Liver (tissue), 9 donors: Measurements from ENCODE around the gene ZNF211. TPM values are rescaled to one million over a fixed set of nuclear protein-coding genes. Genes with fewer than 3 reads are reported as not detected.

ENCODE experiments used
- DNase-seq: peaks from one replicate; pipeline ENCODE4 v3.0.0-alpha.2; 2017; ENCODE audit warnings: low spot score
- H3K27ac ChIP-seq, 2 donors: one replicate each; pipeline ENCODE4 v1.7.0; 2013; ENCODE audit warnings: inconsistent platforms in 2 of 2, low read length in 2 of 2, control low read depth in 1 of 2, low read depth in 1 of 2, mild to moderate bottlenecking in 1 of 2
- H3K27me3 ChIP-seq, 4 donors: one replicate each; pipeline versions ENCODE4 v1.6.1 to v1.7.0; 2013; ENCODE audit warnings: low read length in 3 of 4, inconsistent platforms in 1 of 4, mild to moderate bottlenecking in 1 of 4, moderate library complexity in 1 of 4; ENCODE audit not compliant: control insufficient read depth in 4 of 4, insufficient read depth in 4 of 4
- H3K36me3 ChIP-seq, 4 donors: one replicate each; pipeline versions ENCODE4 v1.6.1 to v1.7.0; 2013; ENCODE audit warnings: low read length in 3 of 4, mild to moderate bottlenecking in 3 of 4, low read depth in 1 of 4, moderate library complexity in 1 of 4; ENCODE audit not compliant: control insufficient read depth in 4 of 4, insufficient read depth in 3 of 4
- H3K4me1 ChIP-seq, 4 donors: one replicate each; pipeline versions ENCODE4 v1.6.1 to v1.7.0; 2013; ENCODE audit warnings: low read length in 3 of 4, mild to moderate bottlenecking in 3 of 4, moderate library complexity in 1 of 4; ENCODE audit not compliant: control insufficient read depth in 4 of 4, insufficient read depth in 4 of 4
- H3K4me3 ChIP-seq, 3 donors: one replicate each; pipeline versions ENCODE4 v1.6.1 to v1.7.0; 2013; ENCODE audit warnings: low read length in 3 of 3, control low read depth in 1 of 3, low read depth in 1 of 3, mild to moderate bottlenecking in 1 of 3
- H3K9ac ChIP-seq, 2 donors: one replicate each; pipeline ENCODE4 v1.7.0; 2013; ENCODE audit warnings: low read length in 2 of 2, mild to moderate bottlenecking in 2 of 2, moderate library complexity in 2 of 2, control low read depth in 1 of 2, low read depth in 1 of 2
- H3K9me3 ChIP-seq, 4 donors: one replicate each; pipeline versions ENCODE4 v1.6.1 to v1.7.0; 2013; ENCODE audit warnings: low read length in 3 of 4; ENCODE audit not compliant: control insufficient read depth in 4 of 4
- ATF3 ChIP-seq: IDR thresholded peaks from 2 replicates; pipeline ENCODE4 v1.6.1; 2016; ENCODE audit warnings: antibody characterized with exemption
- CTCF ChIP-seq: fragments of 150-350 bp; IDR thresholded peaks from 2 replicates; pipeline ENCODE4 v1.5.1; 2017; ENCODE audit warnings: improper control_type of control experiment, low read depth, low read length; ENCODE audit not compliant: missing input control
- EGR1 ChIP-seq, 2 donors: IDR thresholded peaks; 2 replicates each; pipeline ENCODE4 v1.6.1; 2016 to 2018; ENCODE audit warnings: antibody characterized with exemption in 2 of 2, low read depth in 2 of 2
- FOXA2 ChIP-seq: IDR thresholded peaks from 2 replicates; pipeline ENCODE4 v1.6.1; 2016; ENCODE audit warnings: antibody characterized with exemption
- GABPA ChIP-seq, 2 donors: IDR thresholded peaks in 1 of 2; conservative IDR thresholded peaks in 1 of 2; 2 replicates each; pipeline ENCODE4 v1.6.1; 2016; ENCODE audit warnings: antibody characterized with exemption in 2 of 2, mild to moderate bottlenecking in 1 of 2, moderate library complexity in 1 of 2
- HNF4A ChIP-seq, 2 donors: conservative IDR thresholded peaks; 2 replicates each; pipeline ENCODE4 v1.6.1; 2016; ENCODE audit warnings: antibody characterized with exemption in 2 of 2, mild to moderate bottlenecking in 2 of 2
- HNF4G ChIP-seq: IDR thresholded peaks from 2 replicates; pipeline ENCODE4 v1.6.1; 2016; ENCODE audit warnings: antibody characterized with exemption
- JUND ChIP-seq, 2 donors: IDR thresholded peaks; 2 replicates each; pipeline ENCODE4 v1.6.1; 2016; ENCODE audit warnings: antibody characterized with exemption in 2 of 2
- MAX ChIP-seq: IDR thresholded peaks from 2 replicates; pipeline ENCODE4 v1.6.1; 2016; ENCODE audit warnings: antibody characterized with exemption
- NR2F2 ChIP-seq: IDR thresholded peaks from 2 replicates; pipeline ENCODE4 v1.6.1; 2016; ENCODE audit warnings: antibody characterized with exemption
- RAD21 ChIP-seq, 2 donors: IDR thresholded peaks; 2 replicates each; pipeline ENCODE4 v1.6.1; 2016; ENCODE audit warnings: antibody characterized with exemption in 2 of 2, mild to moderate bottlenecking in 2 of 2
- REST ChIP-seq: IDR thresholded peaks from 2 replicates; pipeline ENCODE4 v1.6.1; 2016; ENCODE audit warnings: antibody characterized with exemption, mild to moderate bottlenecking
- SP1 ChIP-seq: IDR thresholded peaks from 2 replicates; pipeline ENCODE4 v1.6.1; 2018; ENCODE audit warnings: antibody characterized with exemption, mild to moderate bottlenecking
- TAF1 ChIP-seq: conservative IDR thresholded peaks from 2 replicates; pipeline ENCODE4 v1.6.1; 2016; ENCODE audit warnings: antibody characterized with exemption, mild to moderate bottlenecking
- YY1 ChIP-seq: IDR thresholded peaks from 2 replicates; pipeline ENCODE4 v1.6.1; 2016; ENCODE audit warnings: antibody characterized with exemption, mild to moderate bottlenecking
- ZBTB33 ChIP-seq: IDR thresholded peaks from 2 replicates; pipeline ENCODE4 v1.6.1; 2016; ENCODE audit warnings: antibody characterized with exemption
- WGBS: extraction: QIAGEN DNeasy Blood & Tissue Kit; methylation state at CpG from one replicate; pipeline ENCODE4 v1.1.7; 2013; 5-methylcytosine and 5-hydroxymethylcytosine counted together
- polyA plus RNA-seq, 2 donors: library from polyadenylated mRNA; stranded (reverse) in 1 of 2; unstranded in 1 of 2; fragments of 200-250 nt in 1 of 2; fragments of >200 nt in 1 of 2; fragmentation: Nextera tagmentation in 1 of 2; extraction: Ambion mirVana in 1 of 2; gene quantifications; one replicate each; pipeline versions ENCODE4 v1.2.1 to v1.2.3, GENCODE V29; 2013 to 2015
- total RNA-seq, 2 donors: library from RNA; depleted of rRNA; stranded (reverse); fragments of >200 nt; gene quantifications; one replicate each; pipeline ENCODE4 v1.2.3, GENCODE V29; 2014
- donor health status: healthy.
- donor health status: healthy.
- donor health status: healthy.
- donor health status: healthy.
- donor health status: healthy.

The ZNF211 gene
- total and polyA plus RNA-seq, 4 donors = 2.0 to 7.0 (median 3.3) TPM

- WGBS = 53% methylated on average over 1 of the region's 1 CpG
- TF ChIP-seq EGR1 (IDR thresholded peaks at IDR 0.05; ENCODE audit: low read depth in 2 of 2) (no peak), NR2F2 (no peak), CTCF (no peak), GABPA (IDR thresholded peaks at IDR 0.05 in 1 of 2, conservative IDR thresholded peaks at IDR 0.05 in 1 of 2) (no peak), MAX (no peak), TAF1 (no peak), HNF4G (no peak), REST (no peak)
- H3K9me3 ChIP-seq = peaks cover 12 to 47% (median 36%) of the 10 kb centered on the region in 4 donors
- no peaks in the 10 kb centered on the region for H3K4me1 ChIP-seq
- no peak for DNase-seq
- no peak overlapping the region for H3K9ac ChIP-seq
- H3K27ac ChIP-seq = no peak overlapping the region
- H3K4me3 ChIP-seq = peak overlapping the region in 1 of 3 donors; percentile 26
- H3K27me3 ChIP-seq = peaks cover 0 to 2% (median 0%) of the 10 kb centered on the region in 4 donors
- H3K36me3 ChIP-seq = no peaks in the 10 kb centered on the region
Measured at GRCh38 chr19:57655443-57655842, 22.5 kb downstream of the ZNF211 start.

- Histone ChIP-seq H3K4me1 (no peaks in the 10 kb centered on the region), H3K36me3 (no peaks in the 10 kb centered on the region), H3K27ac (no peak overlapping the region), H3K4me3 (no peak overlapping the region), H3K27me3 (peaks cover 0 to 6% (median 0%) of the 10 kb centered on the region in 4 donors), H3K9me3 (peaks cover 12 to 52% (median 35%) of the 10 kb centered on the region in 4 donors), H3K9ac (no peak overlapping the region)
- TF ChIP-seq SP1 (no peak), HNF4G (no peak), YY1 (no peak), NR2F2 (no peak), HNF4A (conservative IDR thresholded peaks at IDR 0.05) (no peak), ZBTB33 (no peak), CTCF (no peak), GABPA (IDR thresholded peaks at IDR 0.05 in 1 of 2, conservative IDR thresholded peaks at IDR 0.05 in 1 of 2) (no peak), JUND (IDR thresholded peaks at IDR 0.05) (no peak), ATF3 (no peak), RAD21 (IDR thresholded peaks at IDR 0.05) (no peak), REST (no peak), TAF1 (no peak), FOXA2 (no peak)
- WGBS = 71% methylated on average over 1 of the region's 1 CpG
- no peak for DNase-seq
Measured at GRCh38 chr19:57656346-57656745, 23.4 kb downstream of the ZNF211 start.
